Stimulated activated CD4-positive, alpha-beta T cell treated with anti-CD3 and anti-CD28 coated beads, Interleukin-15, amount 100 ng/mL, for 24 hours (primary cell): ENCODE results near the gene WDR31.
"Not testable (repeated sequence)": the region's sequence is repeated elsewhere in the genome, so short reads cannot be mapped to it uniquely, and the experiment has no call there.

Source experiments
- DNase-seq: peaks from one replicate; pipeline ENCODE4 v3.0.0-alpha.2; 2020

The WDR31 gene

GRCh38 chr9:113368348-113368981 is 28.4 kb upstream of the WDR31 start:
- DNase-seq: no peak

GRCh38 chr9:113365652-113366051 is 25.6 kb upstream of the WDR31 start:
- DNase-seq: not testable (repeated sequence)

- DNase-seq: no peak
Observed at GRCh38 chr9:113364951-113365350, 24.9 kb upstream of the WDR31 start.

- no peak for DNase-seq
Observed at GRCh38 chr9:113363336-113363735, 23.3 kb upstream of the WDR31 start.

GRCh38 chr9:113361304-113362018 is 21.4 kb upstream of the WDR31 start:
- peak; percentile 59 for DNase-seq

GRCh38 chr9:113360242-113360842 is 20.3 kb upstream of the WDR31 start:
- DNase-seq: no peak

- DNase-seq: no peak
Observed at GRCh38 chr9:113359385-113359784, 19.3 kb upstream of the WDR31 start.

- no peak for DNase-seq
Observed at GRCh38 chr9:113356686-113357292, 16.7 kb upstream of the WDR31 start.

GRCh38 chr9:113355040-113355596 is 15.0 kb upstream of the WDR31 start:
- DNase-seq: no peak

- no peak for DNase-seq
Observed at GRCh38 chr9:113352411-113352810, 12.3 kb upstream of the WDR31 start.

GRCh38 chr9:113352006-113352405 is 11.9 kb upstream of the WDR31 start:
- DNase-seq: no peak

GRCh38 chr9:113350937-113351336 is 10.9 kb upstream of the WDR31 start:
- peak; percentile 70 for DNase-seq

- peak; percentile 42 for DNase-seq
Observed at GRCh38 chr9:113350107-113350661, 10.1 kb upstream of the WDR31 start.

GRCh38 chr9:113349445-113350094 is 9.5 kb upstream of the WDR31 start, which contains the start of gene BSPRY:
Gene BSPRY (plus strand): TSS chr9:113349541. CDS start chr9:113349580, 39 bp downstream.
- DNase-seq: peak; percentile 46

GRCh38 chr9:113349066-113349444 is 9.0 kb upstream of the WDR31 start:
- no peak for DNase-seq

- no peak for DNase-seq
Observed at GRCh38 chr9:113348437-113348836, 8.4 kb upstream of the WDR31 start.

- no peak for DNase-seq
Observed at GRCh38 chr9:113345671-113346070, 5.6 kb upstream of the WDR31 start.

- DNase-seq: no peak
Observed at GRCh38 chr9:113345190-113345589, 5.1 kb upstream of the WDR31 start.

GRCh38 chr9:113343732-113344231 is 3.7 kb upstream of the WDR31 start:
- DNase-seq: no peak

- DNase-seq: no peak
Observed at GRCh38 chr9:113341712-113342410, 1.8 kb upstream of the WDR31 start.

- DNase-seq: no peak
Observed at GRCh38 chr9:113337714-113338113, 2.4 kb downstream of the WDR31 start.

GRCh38 chr9:113331780-113332179 is 8.3 kb downstream of the WDR31 start:
- no peak for DNase-seq
